Thyroid gland (tissue), 4 donors: ENCODE results near the gene PSORS1C1. TPM values are rescaled to one million over a fixed set of nuclear protein-coding genes. Genes with fewer than 3 reads are reported as not detected.

Experiments used
- DNase-seq, 2 donors: peaks; one replicate each; pipeline ENCODE4 v3.0.0-alpha.2; 2019
- H3K27ac ChIP-seq, 3 donors: fragments of 200-600 bp; sonication (generic); 1 replicate in 2 of 3; 2 replicates in 1 of 3; pipeline ENCODE4 v1.5.1; 2016 to 2019; ENCODE audit warnings: mild to moderate bottlenecking in 1 of 3, moderate library complexity in 1 of 3
- H3K27me3 ChIP-seq: fragments of 200-600 bp; sonication (generic); one replicate; pipeline ENCODE4 v1.5.1; 2019
- H3K36me3 ChIP-seq, 2 donors: fragments of 200-600 bp; sonication (generic); one replicate each; pipeline ENCODE4 v1.5.1; 2016 to 2019
- H3K4me1 ChIP-seq, 2 donors: fragments of 200-600 bp; sonication (generic); one replicate each; pipeline ENCODE4 v1.5.1; 2017 to 2019
- H3K4me3 ChIP-seq, 3 donors: fragments of 200-600 bp; sonication (generic); replicated peaks in 1 of 3; 1 replicate in 2 of 3; 2 replicates in 1 of 3; pipeline ENCODE4 v1.5.1; 2016; ENCODE audit warnings: mild to moderate bottlenecking in 1 of 3
- H3K9me3 ChIP-seq: fragments of 200-600 bp; sonication (generic); one replicate; pipeline ENCODE4 v1.5.1; 2017
- CTCF ChIP-seq, 6 experiments: fragments of 200-600 bp in 3 of 6; fragments of 450-650 bp in 3 of 6; sonication (generic) in 3 of 6; IDR thresholded peaks; one replicate each; pipeline ENCODE4 v1.5.1; 2016 to 2019; ENCODE audit warnings: antibody characterized with exemption in 6 of 6, mild to moderate bottlenecking in 2 of 6, inconsistent platforms in 1 of 6, moderate library complexity in 1 of 6
- POLR2A ChIP-seq, 2 donors: fragments of 450-650 bp; IDR thresholded peaks; one replicate each; pipeline ENCODE4 v1.6.1; 2017; ENCODE audit warnings: antibody characterized with exemption in 2 of 2, mild to moderate bottlenecking in 2 of 2, moderate library complexity in 1 of 2
- WGBS, 2 donors: methylation state at CpG; one replicate each; pipeline ENCODE4 v1.1.5; 2017; 5-methylcytosine and 5-hydroxymethylcytosine counted together
- intact Hi-C: fragments of 100-400 bp; cut with DNase I; formaldehyde crosslinking; loops from one replicate; pipeline ENCODE4 v1.15.1; 2023
- total RNA-seq, 4 donors: library from RNA; depleted of rRNA; stranded (reverse); fragments of >200 nt; gene quantifications; one replicate each; pipeline ENCODE4 v1.2.3, GENCODE V29; 2016

Gene PSORS1C1
- total RNA-seq, 4 donors from 2014 or later = 1.6 to 3.8 (median 2.4) TPM

GRCh38 chr6:31138982-31139381 is 24.4 kb downstream of the PSORS1C1 start, which contains the start of gene PSORS1C2:
Gene PSORS1C2, minus strand, starts transcription at chr6:31139066. Its CDS starts 40 bp downstream, at chr6:31139026.
- Histone ChIP-seq H3K4me3 (no peak within 1 kb of the TSS), H3K27me3 (no peaks in the 10 kb centered on the region), H3K27ac (no peak within 1 kb of the TSS), H3K36me3 (no peaks in the 10 kb centered on the region), H3K9me3 (no peaks in the 10 kb centered on the region), H3K4me1 (peaks cover 0 to 5% of the 10 kb centered on the region in 2 donors)
- WGBS, 2 donors = 92 to 97% methylated on average over 3 to 4 of the region's 4 CpGs
- no peak for DNase-seq
- intact Hi-C loops = loop anchor here (2.0 to 5.0 kb wide), 2 partner anchors 53 to 228 kb away; no protein-coding TSS in a partner anchor
- no peak for TF ChIP-seq CTCF (IDR thresholded peaks at IDR 0.05)
- TF ChIP-seq POLR2A (IDR thresholded peaks at IDR 0.05) = no peak

DNA sequence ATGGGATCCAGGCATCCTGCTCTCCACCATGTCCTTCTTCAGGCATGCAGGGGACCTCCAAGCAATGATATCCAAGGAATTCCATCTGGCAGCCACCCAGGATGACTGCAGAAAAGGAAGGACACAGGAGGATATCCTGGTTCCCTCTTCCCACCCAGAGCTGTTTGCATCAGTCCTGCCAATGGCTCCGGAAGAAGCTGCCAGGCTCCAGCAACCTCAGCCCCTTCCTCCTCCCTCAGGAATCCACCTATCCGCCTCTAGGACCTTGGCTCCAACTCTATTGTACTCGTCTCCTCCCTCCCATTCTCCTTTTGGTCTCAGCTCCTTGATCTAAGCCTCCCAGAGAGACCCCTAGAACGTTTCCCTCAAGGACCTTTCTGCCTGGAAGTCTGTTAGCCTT is 25.0 kb downstream of the PSORS1C1 start:
- Histone ChIP-seq H3K27ac (no peak overlapping the region), H3K27me3 (no peaks in the 10 kb centered on the region), H3K9me3 (no peaks in the 10 kb centered on the region), H3K4me1 (peaks cover 0 to 5% of the 10 kb centered on the region in 2 donors), H3K4me3 (no peak overlapping the region), H3K36me3 (peaks cover 0 to 4% of the 10 kb centered on the region in 2 donors)
- TF ChIP-seq POLR2A (IDR thresholded peaks at IDR 0.05) (no peak), CTCF (IDR thresholded peaks at IDR 0.05) (no peak)
- 11 to 17% methylated on average over 4 of the region's 4 CpGs for WGBS, 2 donors
- intact Hi-C loops = loop anchor here (2.0 to 5.0 kb wide), 2 partner anchors 53 to 227 kb away; no protein-coding TSS in a partner anchor
- DNase-seq = no peak

DNA sequence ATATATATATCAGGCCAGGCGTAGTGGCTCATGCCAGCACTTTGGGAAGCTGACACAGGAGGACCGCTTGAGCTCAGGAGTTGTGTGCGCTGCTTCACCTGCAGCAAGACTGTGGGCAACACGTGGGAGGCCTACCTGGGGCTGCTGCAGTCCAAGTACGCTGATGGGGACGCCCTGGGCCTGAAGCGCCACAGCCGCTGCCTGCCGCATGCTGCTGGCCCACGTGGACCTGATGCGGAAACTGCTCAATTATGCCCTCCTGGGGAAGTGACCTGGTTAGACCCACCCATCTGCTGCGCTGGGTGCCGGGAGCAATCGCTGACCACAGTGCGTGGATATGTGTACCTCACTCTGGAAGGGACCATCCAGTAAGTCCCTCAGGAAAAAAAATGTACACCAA is 26.0 kb downstream of the PSORS1C1 start:
- intact Hi-C loops = no loop called here
- Histone ChIP-seq H3K4me1 (peaks cover 0 to 5% of the 10 kb centered on the region in 2 donors), H3K27me3 (no peaks in the 10 kb centered on the region), H3K36me3 (peaks cover 0 to 7% of the 10 kb centered on the region in 2 donors), H3K4me3 (no peak overlapping the region), H3K9me3 (no peaks in the 10 kb centered on the region), H3K27ac (no peak overlapping the region)
- no peak for TF ChIP-seq POLR2A (IDR thresholded peaks at IDR 0.05)
- DNase-seq = no peak
- WGBS, 2 donors = 80 to 91% methylated on average over 9 to 15 of the region's 15 CpGs

DNA sequence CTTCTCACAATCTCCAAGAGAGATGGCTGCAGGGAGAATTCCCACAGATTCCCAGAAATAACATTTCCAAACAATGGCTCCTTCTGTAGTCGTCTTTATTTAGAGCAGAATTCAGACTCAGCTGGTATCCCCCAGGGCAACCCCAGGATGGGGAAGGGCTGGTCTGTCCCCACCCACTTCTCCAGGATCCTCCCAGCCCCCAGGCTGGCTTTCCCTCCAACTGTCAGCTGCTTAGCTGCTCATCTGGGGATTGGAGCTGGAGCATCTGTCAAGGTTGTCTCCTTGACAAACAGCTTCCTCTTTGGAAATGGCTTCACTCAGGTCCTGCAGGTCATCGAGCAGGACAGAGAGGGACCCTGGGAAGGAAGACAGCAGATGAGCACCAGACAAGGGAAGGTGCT is 27.8 kb downstream of the PSORS1C1 start:
- 64 to 66% methylated on average over 2 of the region's 2 CpGs for WGBS, 2 donors
- no peak overlapping the region for H3K4me3 ChIP-seq
- peaks cover 0 to 5% of the 10 kb centered on the region in 2 donors for H3K4me1 ChIP-seq
- no peak overlapping the region for H3K27ac ChIP-seq
- H3K27me3 ChIP-seq = no peaks in the 10 kb centered on the region
- no peaks in the 10 kb centered on the region for H3K9me3 ChIP-seq
- TF ChIP-seq POLR2A (IDR thresholded peaks at IDR 0.05) (no peak), CTCF (IDR thresholded peaks at IDR 0.05) (no peak)
- no peak for DNase-seq
- peaks cover 0 to 7% of the 10 kb centered on the region in 2 donors for H3K36me3 ChIP-seq
- intact Hi-C loops = no loop called here

DNA sequence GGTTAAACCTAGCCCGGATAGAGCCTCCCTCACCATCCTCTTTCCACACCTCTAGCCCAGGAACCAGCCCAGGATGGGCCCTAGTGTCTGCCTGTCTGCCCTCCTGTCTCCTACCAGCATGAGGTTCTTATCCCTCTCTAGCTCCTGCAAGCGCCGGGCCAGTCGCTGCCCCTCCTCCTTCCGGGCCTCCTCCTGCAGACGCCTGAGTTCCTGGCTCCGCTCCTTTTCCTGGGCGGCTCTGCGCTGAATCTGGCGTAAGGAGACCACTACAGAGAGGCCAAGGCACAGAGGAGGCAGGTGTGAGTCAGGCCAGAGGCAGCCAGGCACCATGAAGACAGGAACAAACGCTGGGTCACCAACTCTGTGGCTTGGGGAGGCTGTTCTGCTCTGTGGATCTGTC is 28.5 kb downstream of the PSORS1C1 start:
- Histone ChIP-seq H3K27ac (no peak overlapping the region), H3K4me3 (no peak overlapping the region), H3K9me3 (no peaks in the 10 kb centered on the region), H3K4me1 (no peaks in the 10 kb centered on the region), H3K27me3 (no peaks in the 10 kb centered on the region), H3K36me3 (peaks cover 0 to 7% of the 10 kb centered on the region in 2 donors)
- no peak for TF ChIP-seq CTCF (IDR thresholded peaks at IDR 0.05)
- no peak for DNase-seq
- intact Hi-C loops = no loop called here
- 48 to 66% methylated on average over 10 to 11 of the region's 11 CpGs for WGBS, 2 donors
